Ishikawa (cell line): Measurements from ENCODE around the gene EEFSEC.
A peak's percentile ranks its signal among the peaks of the same experiment; 100 is the strongest.

Experiments used
- CEBPB ChIP-seq: IDR thresholded peaks from 2 replicates; pipeline ENCODE4 v1.6.1; 2012
- CREB1 ChIP-seq: IDR thresholded peaks from 2 replicates; pipeline ENCODE4 v1.6.1; 2012; ENCODE audit warnings: low read depth
- EGR1 ChIP-seq: IDR thresholded peaks from 2 replicates; pipeline ENCODE4 v1.6.1; 2012
- EP300 ChIP-seq: IDR thresholded peaks from 2 replicates; pipeline ENCODE4 v1.6.1; 2012; ENCODE audit warnings: borderline replicate concordance
- FOXM1 ChIP-seq: IDR thresholded peaks from 2 replicates; pipeline ENCODE4 v1.6.1; 2012; ENCODE audit warnings: low read depth, borderline replicate concordance
- MAX ChIP-seq: IDR thresholded peaks from 2 replicates; pipeline ENCODE4 v1.6.1; 2012
- NFIC ChIP-seq: IDR thresholded peaks from 2 replicates; pipeline ENCODE4 v1.6.1; 2012
- RAD21 ChIP-seq: IDR thresholded peaks from 2 replicates; pipeline ENCODE4 v1.6.1; 2012; ENCODE audit warnings: low read depth
- TAF1 ChIP-seq: IDR thresholded peaks from 2 replicates; pipeline ENCODE4 v1.6.1; 2012; ENCODE audit warnings: low read depth, mild to moderate bottlenecking
- TCF12 ChIP-seq: IDR thresholded peaks from 2 replicates; pipeline ENCODE4 v1.6.1; 2012; ENCODE audit warnings: low read depth
- TEAD4 ChIP-seq: IDR thresholded peaks from 2 replicates; pipeline ENCODE4 v1.6.1; 2012
- USF1 ChIP-seq: IDR thresholded peaks from 2 replicates; pipeline ENCODE4 v1.6.1; 2012
- YY1 ChIP-seq: IDR thresholded peaks from 2 replicates; pipeline ENCODE4 v1.6.1; 2012; ENCODE audit warnings: low read depth
- ZBTB7A ChIP-seq: IDR thresholded peaks from 2 replicates; pipeline ENCODE4 v1.6.1; 2012; ENCODE audit warnings: low read depth

The EEFSEC gene

GRCh38 chr3:128402319-128402718 is 249.0 kb downstream of the EEFSEC start:
- no peak for TF ChIP-seq TAF1

- TF ChIP-seq MAX (no peak), TEAD4 (no peak), YY1 (no peak), RAD21 (no peak), CEBPB (no peak), FOXM1 (no peak), CREB1 (no peak), TCF12 (no peak), EGR1 (no peak), EP300 (no peak), USF1 (no peak)
These were observed 249.7 kb downstream of the EEFSEC start for GRCh38 chr3:128402998-128403397.

GRCh38 chr3:128404276-128405068 is 251.2 kb downstream of the EEFSEC start:
- no peak for TF ChIP-seq YY1
- no peak for TF ChIP-seq EGR1
- TF ChIP-seq CREB1 = no peak
- TF ChIP-seq ZBTB7A = no peak
- TF ChIP-seq FOXM1 = no peak
- no peak for TF ChIP-seq MAX
- no peak for TF ChIP-seq USF1
- TF ChIP-seq TEAD4 = no peak
- TF ChIP-seq EP300 = no peak
- TF ChIP-seq TCF12 = no peak
- TF ChIP-seq RAD21 = no peak
- TF ChIP-seq NFIC = no peak

- no peak for TF ChIP-seq EGR1
- no peak for TF ChIP-seq CREB1
- TF ChIP-seq ZBTB7A = no peak
- TF ChIP-seq CEBPB = no peak
- TF ChIP-seq FOXM1 = no peak
- TF ChIP-seq MAX = no peak
- no peak for TF ChIP-seq TAF1
- TF ChIP-seq EP300 = no peak
- no peak for TF ChIP-seq TCF12
- no peak for TF ChIP-seq YY1
- no peak for TF ChIP-seq RAD21
These were observed 252.4 kb downstream of the EEFSEC start for GRCh38 chr3:128405554-128406277.

GRCh38 chr3:128407247-128407646 is 254.0 kb downstream of the EEFSEC start:
- no peak for TF ChIP-seq TEAD4
- no peak for TF ChIP-seq MAX
- TF ChIP-seq EGR1 = no peak
- no peak for TF ChIP-seq USF1
- TF ChIP-seq FOXM1 = no peak
- no peak for TF ChIP-seq CEBPB
- no peak for TF ChIP-seq RAD21
- TF ChIP-seq EP300 = no peak
- TF ChIP-seq TCF12 = no peak

- TF ChIP-seq TEAD4 (no peak), MAX (peak; percentile 87), YY1 (no peak), FOXM1 (no peak), CREB1 (no peak), NFIC (peak; percentile 31; the same call in 1 of the 2 replicates), EP300 (no peak), TCF12 (no peak), USF1 (no peak), ZBTB7A (no peak)
These were observed 254.9 kb downstream of the EEFSEC start for GRCh38 chr3:128408012-128408692.
